Tibial nerve (tissue), 4 donors: ENCODE results near the gene NR2F6. TPM values are rescaled to one million over a fixed set of nuclear protein-coding genes. Genes with fewer than 3 reads are reported as not detected.

Source experiments
- DNase-seq, 2 donors: peaks; one replicate each; pipeline ENCODE4 v3.0.0-alpha.2; 2019; ENCODE audit warnings: low spot score in 2 of 2
- H3K27ac ChIP-seq, 4 donors: fragments of 200-600 bp; sonication (generic) in 3 of 4; one replicate each; pipeline ENCODE4 v1.5.1; 2017 to 2019; ENCODE audit warnings: mild to moderate bottlenecking in 1 of 4
- H3K27me3 ChIP-seq, 2 donors: fragments of 200-600 bp; sonication (generic) in 1 of 2; one replicate each; pipeline versions ENCODE4 v1.5.1 to v1.6.0; 2017 to 2019
- H3K36me3 ChIP-seq, 3 donors: fragments of 200-600 bp; sonication (generic); one replicate each; pipeline ENCODE4 v1.5.1; 2018 to 2019
- H3K4me1 ChIP-seq, 4 donors: fragments of 200-600 bp; sonication (generic) in 3 of 4; one replicate each; pipeline ENCODE4 v1.5.1; 2017 to 2019
- H3K4me3 ChIP-seq, 4 donors: fragments of 200-600 bp; sonication (generic) in 3 of 4; one replicate each; pipeline ENCODE4 v1.5.1; 2017 to 2019; ENCODE audit warnings: mild to moderate bottlenecking in 1 of 4, moderate library complexity in 1 of 4
- H3K9me3 ChIP-seq, 4 donors: fragments of 200-600 bp; sonication (generic) in 3 of 4; one replicate each; pipeline ENCODE4 v1.5.1; 2017 to 2019
- CTCF ChIP-seq, 5 experiments: fragments of 200-600 bp in 3 of 5; fragments of 450-650 bp in 2 of 5; sonication (generic) in 3 of 5; IDR thresholded peaks; one replicate each; pipeline ENCODE4 v1.5.1; 2016 to 2019; ENCODE audit warnings: antibody characterized with exemption in 5 of 5, mild to moderate bottlenecking in 3 of 5, moderate library complexity in 2 of 5
- EP300 ChIP-seq, 2 donors: sonication (generic); formaldehyde crosslinking; IDR thresholded peaks; one replicate each; pipeline ENCODE4 v1.6.1; 2017; ENCODE audit warnings: antibody characterized with exemption in 2 of 2, mild to moderate bottlenecking in 1 of 2
- POLR2A ChIP-seq, 2 donors: fragments of 450-650 bp; IDR thresholded peaks; one replicate each; pipeline ENCODE4 v1.6.1; 2017; ENCODE audit warnings: antibody characterized with exemption in 2 of 2, mild to moderate bottlenecking in 2 of 2, moderate library complexity in 2 of 2
- WGBS, 2 donors: methylation state at CpG; one replicate each; pipeline ENCODE4 v1.1.5; 2018; 5-methylcytosine and 5-hydroxymethylcytosine counted together
- total RNA-seq, 4 donors: library from RNA; depleted of rRNA; stranded (reverse); fragments of >200 nt; gene quantifications; one replicate each; pipeline ENCODE4 v1.1.0, GENCODE V29; 2016

Gene NR2F6
- total RNA-seq, 4 donors from 2014 or later, result 30.0 to 46.0 (median 39.5) TPM

DNA sequence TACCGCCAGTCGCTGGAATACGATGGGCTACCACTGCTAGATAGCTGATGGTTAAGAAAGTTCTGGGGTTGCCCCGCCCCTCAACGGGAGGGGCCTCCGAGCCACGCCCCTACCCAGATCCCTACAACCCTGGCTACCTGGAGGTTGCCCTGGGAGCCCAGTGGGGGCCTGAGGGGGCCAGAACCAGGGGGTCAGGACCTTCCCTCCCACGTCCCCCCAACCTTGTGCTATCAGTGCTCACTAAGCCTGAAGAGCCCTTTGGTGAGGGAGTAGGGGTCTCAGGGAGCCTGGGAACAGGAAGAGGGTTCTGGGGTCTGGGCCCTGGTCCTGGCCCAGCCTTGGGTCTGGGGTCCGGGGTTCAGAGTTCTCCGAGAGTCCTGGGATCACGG lies 10.8 kb downstream of the NR2F6 start:
- no peak for DNase-seq
- peak overlapping the region; percentile 47 to 78 (median 68) for H3K27ac ChIP-seq
- peak overlapping the region; percentile 30 to 56 (median 39) for H3K4me3 ChIP-seq
- no peaks in the 10 kb centered on the region for H3K27me3 ChIP-seq
- peaks cover 0 to 64% (median 1%) of the 10 kb centered on the region in 3 donors for H3K36me3 ChIP-seq
- WGBS, 2 donors, result 33 to 37% methylated on average over 8 of the region's 11 CpGs
- H3K4me1 ChIP-seq, result peaks cover 0 to 31% (median 17%) of the 10 kb centered on the region in 4 donors
- H3K9me3 ChIP-seq, result no peaks in the 10 kb centered on the region
- TF ChIP-seq POLR2A (IDR thresholded peaks at IDR 0.05) (no peak), CTCF (IDR thresholded peaks at IDR 0.05) (no peak), EP300 (IDR thresholded peaks at IDR 0.05) (no peak)

DNA sequence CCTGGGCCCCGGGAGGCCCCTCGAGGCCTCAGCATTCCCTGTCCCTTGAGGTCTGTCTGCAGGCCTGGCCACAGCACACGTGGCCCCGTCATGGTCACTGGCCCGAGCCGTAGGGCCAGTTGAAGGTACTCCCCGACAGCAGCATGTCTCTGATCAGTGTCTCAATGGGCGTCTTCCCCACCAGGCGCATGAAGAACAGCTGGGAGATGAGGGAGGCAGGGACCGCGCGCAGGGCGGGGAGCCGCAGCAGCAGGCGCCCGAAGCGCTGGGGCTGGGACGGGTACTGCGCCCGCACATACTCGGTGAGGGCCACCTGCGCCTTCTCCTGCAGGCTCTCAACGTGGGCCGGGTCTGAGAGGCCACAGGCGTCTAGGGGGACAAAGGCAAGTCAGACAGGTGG lies 13.5 kb downstream of the NR2F6 start:
- Histone ChIP-seq H3K27me3 (no peaks in the 10 kb centered on the region), H3K27ac (no peak overlapping the region), H3K4me3 (no peak overlapping the region), H3K36me3 (peaks cover 0 to 57% (median 3%) of the 10 kb centered on the region in 3 donors), H3K9me3 (no peaks in the 10 kb centered on the region), H3K4me1 (peaks cover 0 to 40% (median 18%) of the 10 kb centered on the region in 4 donors)
- no peak for DNase-seq
- WGBS, 2 donors, result 84 to 88% methylated on average over 25 of the region's 25 CpGs
- TF ChIP-seq CTCF (IDR thresholded peaks at IDR 0.05) (no peak), POLR2A (IDR thresholded peaks at IDR 0.05) (no peak), EP300 (IDR thresholded peaks at IDR 0.05) (no peak)

DNA sequence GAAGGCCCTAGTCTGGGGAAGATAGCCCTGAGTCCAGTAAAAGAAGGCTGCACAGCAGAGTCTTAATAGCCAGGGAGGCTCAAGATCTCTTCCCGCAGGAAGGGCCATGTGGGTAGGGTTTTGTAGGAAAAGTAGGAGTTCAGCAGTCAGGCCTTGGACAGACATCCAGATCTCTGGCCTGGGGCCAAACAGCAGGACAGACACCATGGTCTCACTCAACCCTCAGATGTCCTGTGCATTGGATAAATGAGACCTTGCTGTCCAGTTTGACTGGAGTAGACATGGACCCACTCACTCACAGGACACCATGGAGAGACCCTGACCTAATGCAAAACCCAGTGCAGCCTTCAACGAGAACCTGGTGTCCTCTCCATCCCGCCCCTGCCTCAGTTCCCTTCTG lies 15.8 kb downstream of the NR2F6 start:
- no peaks in the 10 kb centered on the region for H3K9me3 ChIP-seq
- no peak overlapping the region for H3K4me3 ChIP-seq
- no peak for DNase-seq
- H3K36me3 ChIP-seq, result peaks cover 0 to 57% (median 3%) of the 10 kb centered on the region in 3 donors
- 97 to 100% methylated on average over 3 of the region's 3 CpGs for WGBS, 2 donors
- no peaks in the 10 kb centered on the region for H3K27me3 ChIP-seq
- no peak for TF ChIP-seq CTCF (IDR thresholded peaks at IDR 0.05)
- TF ChIP-seq EP300 (IDR thresholded peaks at IDR 0.05), result no peak
- no peak for TF ChIP-seq POLR2A (IDR thresholded peaks at IDR 0.05)
- peaks cover 0 to 27% (median 9%) of the 10 kb centered on the region in 4 donors for H3K4me1 ChIP-seq
- H3K27ac ChIP-seq, result no peak overlapping the region

DNA sequence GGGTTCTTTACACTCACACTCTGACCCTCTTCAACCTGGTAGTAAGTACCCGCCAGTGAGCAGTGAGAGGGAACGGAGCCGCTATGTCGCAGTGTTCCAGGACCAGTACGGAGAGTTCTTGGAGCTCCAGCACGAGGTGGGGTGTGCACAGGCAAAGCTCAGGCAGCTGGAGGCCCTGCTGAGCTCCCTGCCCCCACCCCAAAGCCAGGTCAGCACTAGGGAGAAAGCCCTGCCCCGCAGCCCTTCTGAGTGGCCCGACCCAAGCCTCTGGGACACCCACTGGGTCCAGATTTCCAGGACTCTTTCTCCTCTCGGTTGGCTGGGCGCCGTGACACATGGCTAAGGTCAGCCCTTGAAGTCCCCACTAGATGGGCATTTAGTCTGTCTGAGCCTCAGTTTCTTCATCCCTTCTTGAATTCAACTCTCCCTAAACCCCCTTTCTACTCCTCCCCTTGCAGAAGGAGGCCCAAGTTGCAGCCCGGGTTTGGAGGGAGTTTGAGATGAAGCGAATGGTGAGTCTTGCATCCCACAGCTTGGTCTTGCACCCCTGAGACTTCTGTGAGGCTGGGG lies 17.8 kb downstream of the NR2F6 start:
- peaks cover 0 to 21% (median 4%) of the 10 kb centered on the region in 4 donors for H3K4me1 ChIP-seq
- H3K27me3 ChIP-seq, result no peaks in the 10 kb centered on the region
- peak overlapping the region in 2 of 4 donors; percentile 94 for H3K27ac ChIP-seq
- H3K36me3 ChIP-seq, result peaks cover 0 to 46% (median 3%) of the 10 kb centered on the region in 3 donors
- no peak for DNase-seq
- H3K9me3 ChIP-seq, result no peaks in the 10 kb centered on the region
- WGBS, 2 donors, result 63 to 64% methylated on average over 11 to 13 of the region's 13 CpGs
- TF ChIP-seq EP300 (IDR thresholded peaks at IDR 0.05) (no peak), CTCF (IDR thresholded peaks at IDR 0.05) (no peak), POLR2A (IDR thresholded peaks at IDR 0.05) (no peak)
- H3K4me3 ChIP-seq, result no peak overlapping the region

DNA sequence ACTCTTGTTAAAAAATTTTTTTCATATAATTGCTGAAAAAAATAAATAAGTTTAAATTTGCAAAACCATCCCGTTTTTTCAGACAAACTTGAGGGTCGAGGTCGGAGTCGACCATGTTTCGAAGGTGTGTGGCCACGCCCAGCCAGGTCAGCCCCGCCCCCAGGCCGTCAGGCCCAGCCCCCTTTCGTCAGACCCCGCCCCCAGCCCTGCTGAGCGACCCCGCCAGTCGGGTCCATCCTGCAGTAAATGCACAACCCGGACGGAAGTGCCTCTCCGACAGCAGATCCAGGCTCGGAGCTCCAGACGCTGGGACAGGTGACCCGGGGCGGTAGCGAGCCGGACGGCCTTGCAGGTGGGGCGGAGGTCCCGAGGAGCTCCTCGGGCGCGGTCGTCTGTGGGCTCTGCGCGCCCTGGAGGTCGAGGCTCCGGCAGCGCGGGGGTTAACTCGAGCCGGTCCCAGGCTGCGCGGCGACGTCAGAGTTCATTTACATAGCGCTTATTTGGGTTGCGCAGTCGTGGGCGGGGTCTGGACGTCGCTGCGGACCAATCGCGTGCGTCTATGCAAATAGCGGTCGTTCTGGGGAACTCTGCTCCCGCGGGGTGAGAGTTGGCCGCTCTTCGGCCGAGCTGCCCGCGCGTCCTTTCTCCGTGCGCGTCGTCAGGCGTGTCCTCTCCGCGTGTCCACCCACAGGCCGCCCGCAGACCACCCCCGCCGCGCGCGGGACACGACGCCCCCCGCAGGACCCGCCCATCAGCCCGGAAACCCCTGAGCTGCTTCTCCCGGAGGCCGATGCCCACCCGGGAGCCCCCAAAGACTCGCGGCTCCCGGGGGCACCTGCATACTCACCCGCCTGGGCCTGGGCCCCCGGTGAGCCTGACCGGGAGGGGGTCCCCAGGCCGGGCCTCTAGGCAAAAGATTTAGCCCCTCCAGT lies 19.5 kb downstream of the NR2F6 start, which contains the start of gene OCEL1:
Gene OCEL1 (plus strand): TSS at position 225 of the 932 bp plus-strand sequence. CDS start 22 bp downstream, at position 247.
- H3K36me3 ChIP-seq, result peaks cover 0 to 30% (median 3%) of the 10 kb centered on the region in 3 donors
- peak within 1 kb of the TSS; percentile 73 to 94 (median 90) for H3K27ac ChIP-seq
- H3K9me3 ChIP-seq, result no peaks in the 10 kb centered on the region
- peaks cover 0 to 21% (median 4%) of the 10 kb centered on the region in 4 donors for H3K4me1 ChIP-seq
- H3K4me3 ChIP-seq, result peak within 1 kb of the TSS; percentile 44 to 67 (median 64)
- TF ChIP-seq EP300 (IDR thresholded peaks at IDR 0.05) (peak; percentile 89 to 91), CTCF (IDR thresholded peaks at IDR 0.05) (peak in 1 of 5 experiments; percentile 56), POLR2A (IDR thresholded peaks at IDR 0.05) (peak; percentile 75 to 85)
- DNase-seq, result peak; percentile 98
- 0% methylated on average over 25 to 76 of the region's 90 CpGs for WGBS, 2 donors
- no peaks in the 10 kb centered on the region for H3K27me3 ChIP-seq
